Esophagus muscularis mucosa (tissue), 4 donors: ENCODE results near the gene PARD6B. TPM values are rescaled to one million over a fixed set of nuclear protein-coding genes. Genes with fewer than 3 reads are reported as not detected.
A peak's percentile ranks its signal among the peaks of the same experiment; 100 is the strongest.
"Not testable (repeated sequence)": the region's sequence is repeated elsewhere in the genome, so short reads cannot be mapped to it uniquely, and the experiment has no call there.

ENCODE experiments used
- DNase-seq: peaks from one replicate; pipeline ENCODE4 v3.0.0-alpha.2; 2017; ENCODE audit errors: extremely low spot score
- H3K27ac ChIP-seq, 4 donors: fragments of 200-600 bp; sonication (generic); replicated peaks in 1 of 4; 1 replicate in 3 of 4; 2 replicates in 1 of 4; pipeline ENCODE4 v1.5.1; 2016 to 2019; ENCODE audit warnings: mild to moderate bottlenecking in 1 of 4
- H3K27me3 ChIP-seq, 4 donors: fragments of 200-600 bp; sonication (generic); one replicate each; pipeline versions ENCODE4 v1.5.1 to v1.6.0; 2016 to 2019
- H3K36me3 ChIP-seq, 4 donors: fragments of 200-600 bp; sonication (generic); one replicate each; pipeline ENCODE4 v1.5.1; 2016 to 2019
- H3K4me1 ChIP-seq, 4 donors: fragments of 200-600 bp; sonication (generic); one replicate each; pipeline ENCODE4 v1.5.1; 2016 to 2019
- H3K4me3 ChIP-seq, 4 donors: fragments of 200-600 bp; sonication (generic); 1 replicate in 2 of 4; 2 replicates in 2 of 4; pipeline ENCODE4 v1.5.1; 2016 to 2019; ENCODE audit warnings: mild to moderate bottlenecking in 4 of 4, moderate library complexity in 1 of 4
- H3K9me3 ChIP-seq, 4 donors: fragments of 200-600 bp; sonication (generic); 1 replicate in 3 of 4; 2 replicates in 1 of 4; pipeline ENCODE4 v1.5.1; 2016 to 2019
- CTCF ChIP-seq, 3 experiments: fragments of 200-600 bp in 2 of 3; fragments of 450-650 bp in 1 of 3; sonication (generic) in 2 of 3; IDR thresholded peaks; one replicate each; pipeline ENCODE4 v1.5.1; 2017 to 2019; ENCODE audit warnings: antibody characterized with exemption in 3 of 3, mild to moderate bottlenecking in 2 of 3, moderate library complexity in 1 of 3
- EP300 ChIP-seq: sonication (generic); formaldehyde crosslinking; IDR thresholded peaks from one replicate; pipeline ENCODE4 v1.6.1; 2017; ENCODE audit warnings: antibody characterized with exemption
- POLR2A ChIP-seq: fragments of 450-650 bp; IDR thresholded peaks from one replicate; pipeline ENCODE4 v1.6.1; 2017; ENCODE audit warnings: antibody characterized with exemption, moderate library complexity, mild to moderate bottlenecking, low read depth
- POLR2AphosphoS5 ChIP-seq, 2 donors: sonication (generic); formaldehyde crosslinking; IDR thresholded peaks; one replicate each; pipeline ENCODE4 v1.6.1; 2017; ENCODE audit warnings: antibody characterized with exemption in 2 of 2
- WGBS: methylation state at CpG from one replicate; pipeline ENCODE4 v1.1.5; 2018; 5-methylcytosine and 5-hydroxymethylcytosine counted together
- intact Hi-C: fragments of 100-400 bp; cut with DNase I; formaldehyde crosslinking; loops from one replicate; pipeline ENCODE4 v1.15.1; 2023
- total RNA-seq, 4 donors: library from RNA; depleted of rRNA; stranded (reverse); fragments of >200 nt; gene quantifications; one replicate each; pipeline versions ENCODE4 v1.1.0 to v1.2.1, GENCODE V29; 2016

PARD6B gene
- total RNA-seq, 4 donors from 2014 or later: 0.99 to 4.2 (median 2.8) TPM

GRCh38 chr20:50771419-50772080 lies 40.2 kb downstream of the PARD6B start:
- H3K4me3 ChIP-seq, H3K27ac ChIP-seq, intact Hi-C loops, H3K36me3 ChIP-seq, H3K9me3 ChIP-seq, H3K4me1 ChIP-seq, H3K27me3 ChIP-seq: not testable (repeated sequence)
- WGBS: 62% methylated on average over 1 of the region's 8 CpGs
- peak; percentile 21 for DNase-seq

GRCh38 chr20:50772420-50773185 lies 41.2 kb downstream of the PARD6B start:
- 74% methylated on average over 5 of the region's 5 CpGs for WGBS

GRCh38 chr20:50774515-50774914 lies 43.1 kb downstream of the PARD6B start:
- H3K4me3 ChIP-seq: no peak overlapping the region
- H3K27me3 ChIP-seq: peaks cover 0 to 8% (median 0%) of the 10 kb centered on the region in 4 donors
- TF ChIP-seq POLR2AphosphoS5 (IDR thresholded peaks at IDR 0.05) (no peak), EP300 (no peak), CTCF (IDR thresholded peaks at IDR 0.05) (no peak), POLR2A (no peak)
- no peak overlapping the region for H3K27ac ChIP-seq
- no peaks in the 10 kb centered on the region for H3K36me3 ChIP-seq
- intact Hi-C loops: no loop called here
- DNase-seq: peak; percentile 53
- H3K4me1 ChIP-seq: no peaks in the 10 kb centered on the region
- no peaks in the 10 kb centered on the region for H3K9me3 ChIP-seq
- 94% methylated on average over 3 of the region's 3 CpGs for WGBS

More at GRCh38 chr20:50772420-50773185, 41.2 kb downstream of the PARD6B start:
- intact Hi-C loops: no loop called here
- H3K4me1 ChIP-seq: no peaks in the 10 kb centered on the region
- no peaks in the 10 kb centered on the region for H3K9me3 ChIP-seq
- H3K4me3 ChIP-seq: no peak overlapping the region
- H3K27me3 ChIP-seq: no peaks in the 10 kb centered on the region
- H3K36me3 ChIP-seq: no peaks in the 10 kb centered on the region
- TF ChIP-seq POLR2A (no peak), EP300 (no peak), POLR2AphosphoS5 (IDR thresholded peaks at IDR 0.05) (no peak), CTCF (IDR thresholded peaks at IDR 0.05) (no peak)
- peak; percentile 77 for DNase-seq
- no peak overlapping the region for H3K27ac ChIP-seq

- Histone ChIP-seq H3K27me3 (peaks cover 0 to 8% (median 0%) of the 10 kb centered on the region in 4 donors), H3K27ac (no peak overlapping the region), H3K4me3 (no peak overlapping the region), H3K36me3 (no peaks in the 10 kb centered on the region), H3K4me1 (no peaks in the 10 kb centered on the region), H3K9me3 (no peaks in the 10 kb centered on the region)
- intact Hi-C loops: no loop called here
- TF ChIP-seq EP300: no peak
- TF ChIP-seq POLR2AphosphoS5 (IDR thresholded peaks at IDR 0.05): no peak
- no peak for TF ChIP-seq POLR2A
- TF ChIP-seq CTCF (IDR thresholded peaks at IDR 0.05): no peak
- DNase-seq: peak; percentile 62
- WGBS: 72% methylated on average over 8 of the region's 8 CpGs
Observed at GRCh38 chr20:50776122-50776817, 44.9 kb downstream of the PARD6B start.

GRCh38 chr20:50777373-50777772 lies 46.0 kb downstream of the PARD6B start:
- WGBS: 63% methylated on average over 2 of the region's 2 CpGs

GRCh38 chr20:50778994-50779393 lies 47.6 kb downstream of the PARD6B start:
- H3K4me3 ChIP-seq, H3K27ac ChIP-seq, DNase-seq, H3K9me3 ChIP-seq, H3K4me1 ChIP-seq, H3K36me3 ChIP-seq, H3K27me3 ChIP-seq, intact Hi-C loops: not testable (repeated sequence)
- 98% methylated on average over 8 of the region's 8 CpGs for WGBS

More at GRCh38 chr20:50777373-50777772, 46.0 kb downstream of the PARD6B start:
- Histone ChIP-seq H3K9me3 (no peaks in the 10 kb centered on the region), H3K27ac (no peak overlapping the region), H3K4me3 (no peak overlapping the region), H3K4me1 (no peaks in the 10 kb centered on the region), H3K36me3 (no peaks in the 10 kb centered on the region), H3K27me3 (peaks cover 0 to 8% (median 0%) of the 10 kb centered on the region in 4 donors)
- TF ChIP-seq POLR2AphosphoS5 (IDR thresholded peaks at IDR 0.05) (no peak), EP300 (no peak), CTCF (IDR thresholded peaks at IDR 0.05) (no peak), POLR2A (no peak)
- no peak for DNase-seq
- intact Hi-C loops: no loop called here
